T-cell (primary cell): ENCODE data around the gene VPS8. TPM values are rescaled to one million over a fixed set of nuclear protein-coding genes. Genes with fewer than 3 reads are reported as not detected.

ENCODE experiments used
- ATAC-seq, 4 experiments: fragments of 200-7000 bp in 3 of 4; fragments of 150-1000 bp in 1 of 4; cut with Tn5 transposase; replicated peaks in 1 of 4; 1 replicate in 3 of 4; 2 replicates in 1 of 4; pipeline ENCODE4 v1.10.0; 2021; ENCODE audit warnings: moderate library complexity in 3 of 4, mild to moderate bottlenecking in 2 of 4, moderate number of reproducible peaks in 1 of 4
- CTCF ChIA-PET, 2 donors: fragments of 300-600 bp; sonication (Branson Sonifier 250); formaldehyde crosslinking; loops; one replicate each; lab custom pipeline; 2022; ENCODE audit warnings: antibody characterized with exemption in 2 of 2; lab: Charles Lee
- POLR2A ChIA-PET, 2 donors: fragments of 300-600 bp; sonication (Branson Sonifier 250); formaldehyde crosslinking; loops; one replicate each; lab custom pipeline; 2022; ENCODE audit warnings: antibody characterized with exemption in 2 of 2; lab: Charles Lee
- DNase-seq, 35 experiments: peaks; one replicate each; pipeline versions ENCODE4 v3.0.0 to v3.0.0-alpha.2; 2013 to 2023
- H3K27ac ChIP-seq: one replicate; pipeline ENCODE4 v1.5.1; 2013; ENCODE audit warnings: low read length
- H3K27me3 ChIP-seq, 2 experiments: replicated peaks in 1 of 2; 1 replicate in 1 of 2; 2 replicates in 1 of 2; pipeline versions ENCODE4 v1.6.1 to v1.7.0; 2013; ENCODE audit warnings: low read length in 1 of 2, mixed read lengths in 1 of 2; ENCODE audit not compliant: control insufficient read depth in 2 of 2, insufficient read depth in 2 of 2; ENCODE audit errors: extremely low read depth in 1 of 2
- H3K36me3 ChIP-seq, 2 donors: 1 replicate in 1 of 2; 2 replicates in 1 of 2; pipeline versions ENCODE4 v1.6.1 to v1.7.0; 2013; ENCODE audit warnings: low read length in 1 of 2; ENCODE audit not compliant: control insufficient read depth in 2 of 2, insufficient read depth in 1 of 2; ENCODE audit errors: extremely low read depth in 1 of 2
- H3K4me1 ChIP-seq, 2 experiments: 1 replicate in 1 of 2; 2 replicates in 1 of 2; pipeline versions ENCODE4 v1.6.1 to v1.7.0; 2013; ENCODE audit warnings: low read length in 2 of 2, mixed read lengths in 1 of 2; ENCODE audit not compliant: insufficient read depth in 2 of 2, control insufficient read depth in 1 of 2; ENCODE audit errors: extremely low read depth in 1 of 2
- H3K4me3 ChIP-seq, 2 donors: 1 replicate in 1 of 2; 2 replicates in 1 of 2; pipeline versions ENCODE4 v1.5.1 to v1.7.0; 2013; ENCODE audit warnings: mild to moderate bottlenecking in 2 of 2, low read length in 1 of 2, moderate library complexity in 1 of 2; ENCODE audit not compliant: control insufficient read depth in 1 of 2; ENCODE audit errors: extremely low read depth in 1 of 2
- H3K9me3 ChIP-seq: 2 replicates; pipeline ENCODE4 v1.7.0; 2013
- H3K27ac Mint-ChIP-seq, 2 donors: one replicate each; pipeline ENCODE4 v1.8.0; 2020 to 2021; ENCODE audit warnings: mild to moderate bottlenecking in 2 of 2, mixed read lengths in 2 of 2
- H3K27me3 Mint-ChIP-seq, 2 donors: one replicate each; pipeline ENCODE4 v1.8.0; 2021 to 2022; ENCODE audit warnings: mixed read lengths in 2 of 2
- H3K36me3 Mint-ChIP-seq: one replicate; pipeline ENCODE4 v1.8.0; 2021; ENCODE audit warnings: mixed read lengths
- H3K4me1 Mint-ChIP-seq, 3 donors: one replicate each; pipeline ENCODE4 v1.8.0; 2020 to 2022; ENCODE audit warnings: mixed read lengths in 3 of 3, mild to moderate bottlenecking in 1 of 3
- H3K4me3 Mint-ChIP-seq, 3 donors: one replicate each; pipeline ENCODE4 v1.8.0; 2020 to 2022; ENCODE audit warnings: mild to moderate bottlenecking in 3 of 3, mixed read lengths in 3 of 3, moderate library complexity in 3 of 3
- H3K9me3 Mint-ChIP-seq, 3 donors: one replicate each; pipeline ENCODE4 v1.8.0; 2020 to 2022; ENCODE audit warnings: mixed read lengths in 3 of 3
- WGBS: methylation state at CpG from one replicate; pipeline ENCODE4 v1.1.5; 2013; ENCODE audit warnings: missing lambda C conversion rate; ENCODE audit not compliant: insufficient coverage; 5-methylcytosine and 5-hydroxymethylcytosine counted together
- total RNA-seq, 35 experiments: library from RNA in 6 of 35; stranded (reverse) in 6 of 35; fragments of 120-200 nt in 1 of 35; gene quantifications; one replicate each; pipeline versions ENCODE4 v1.2.1 to v1.2.4 and lab custom pipeline; 2013 to 2026

The VPS8 gene
- total RNA-seq, 5 donors from 2014 or later (not counting 1 experiment from before 2014, with no cell fraction given): 59.2 to 95.6 (median 71.0) TPM

DNA sequence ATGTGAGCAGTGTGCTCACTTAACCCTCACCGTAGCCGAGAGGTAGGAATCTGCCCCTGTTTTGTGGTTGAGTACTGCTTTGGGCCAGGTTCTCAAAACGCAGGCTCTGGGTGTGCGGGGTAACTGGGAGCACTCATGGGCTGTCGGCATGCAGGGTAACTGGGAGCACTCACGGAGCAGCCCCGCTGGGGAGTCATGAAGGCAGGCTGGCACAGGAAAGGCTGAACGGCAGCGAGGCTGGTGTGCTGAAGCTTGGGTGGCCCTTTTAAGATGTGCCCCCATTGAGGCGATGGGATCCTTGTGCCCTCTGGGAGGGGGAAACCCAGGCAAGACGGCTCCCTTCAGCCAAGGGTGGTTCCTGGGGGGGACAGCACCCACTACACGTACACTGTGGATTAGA lies 44.6 kb upstream of the VPS8 start:
- H3K4me1 Mint-ChIP-seq: peaks cover 0 to 2% (median 0%) of the 10 kb centered on the region in 3 donors
- ATAC-seq: no peak
- POLR2A ChIA-PET: no interaction called here
- Histone ChIP-seq H3K4me3 (no peak overlapping the region), H3K36me3 (no peaks in the 10 kb centered on the region), H3K27ac (no peak overlapping the region), H3K9me3 (no peaks in the 10 kb centered on the region), H3K4me1 (no peaks in the 10 kb centered on the region), H3K27me3 (peaks cover 0 to 34% of the 10 kb centered on the region in 2 experiments)
- peaks cover 15 to 19% of the 10 kb centered on the region in 2 donors for H3K27me3 Mint-ChIP-seq
- WGBS: 91% methylated on average over 10 of the region's 12 CpGs
- H3K4me3 Mint-ChIP-seq: no peak overlapping the region
- no peak for DNase-seq
- CTCF ChIA-PET: no interaction called here
- no peak overlapping the region for H3K27ac Mint-ChIP-seq
- H3K9me3 Mint-ChIP-seq: no peaks in the 10 kb centered on the region
- H3K36me3 Mint-ChIP-seq: no peaks in the 10 kb centered on the region

GRCh38 chr3:184769382-184770170 lies 42.4 kb upstream of the VPS8 start:
- peaks cover 13 to 15% of the 10 kb centered on the region in 2 donors for H3K27me3 Mint-ChIP-seq
- ChIA-PET CTCF (no interaction called here), POLR2A (no interaction called here)
- no peak overlapping the region for H3K27ac ChIP-seq
- no peak overlapping the region for H3K4me3 Mint-ChIP-seq
- H3K9me3 ChIP-seq: no peaks in the 10 kb centered on the region
- H3K27ac Mint-ChIP-seq: no peak overlapping the region
- H3K36me3 Mint-ChIP-seq: no peaks in the 10 kb centered on the region
- H3K4me3 ChIP-seq: no peak overlapping the region
- 86% methylated on average over 21 of the region's 26 CpGs for WGBS
- ATAC-seq: no peak
- H3K36me3 ChIP-seq: no peaks in the 10 kb centered on the region
- H3K4me1 ChIP-seq: no peaks in the 10 kb centered on the region
- H3K4me1 Mint-ChIP-seq: peaks cover 0 to 2% (median 0%) of the 10 kb centered on the region in 3 donors
- H3K9me3 Mint-ChIP-seq: no peaks in the 10 kb centered on the region
- peaks cover 0 to 42% of the 10 kb centered on the region in 2 experiments for H3K27me3 ChIP-seq
- no peak for DNase-seq

- no peaks in the 10 kb centered on the region for H3K9me3 ChIP-seq
- H3K36me3 ChIP-seq: no peaks in the 10 kb centered on the region
- 86% methylated on average over 12 of the region's 12 CpGs for WGBS
- Mint-ChIP-seq H3K9me3 (no peaks in the 10 kb centered on the region), H3K4me3 (no peak overlapping the region), H3K36me3 (no peaks in the 10 kb centered on the region), H3K27me3 (peaks cover 13 to 15% of the 10 kb centered on the region in 2 donors), H3K4me1 (peaks cover 0 to 2% (median 0%) of the 10 kb centered on the region in 3 donors), H3K27ac (no peak overlapping the region)
- DNase-seq (no peak), ATAC-seq (no peak)
- no peaks in the 10 kb centered on the region for H3K4me1 ChIP-seq
- POLR2A ChIA-PET: no interaction called here
- H3K27me3 ChIP-seq: peaks cover 0 to 42% of the 10 kb centered on the region in 2 experiments
- no peak overlapping the region for H3K4me3 ChIP-seq
- H3K27ac ChIP-seq: no peak overlapping the region
- CTCF ChIA-PET: interaction anchor here in 1 of 2 donors (0.8 kb wide), 1 partner anchor 210 kb away, joined by 3 read pairs; no protein-coding TSS in a partner anchor
Observed at GRCh38 chr3:184770541-184770940, 41.4 kb upstream of the VPS8 start.

DNA sequence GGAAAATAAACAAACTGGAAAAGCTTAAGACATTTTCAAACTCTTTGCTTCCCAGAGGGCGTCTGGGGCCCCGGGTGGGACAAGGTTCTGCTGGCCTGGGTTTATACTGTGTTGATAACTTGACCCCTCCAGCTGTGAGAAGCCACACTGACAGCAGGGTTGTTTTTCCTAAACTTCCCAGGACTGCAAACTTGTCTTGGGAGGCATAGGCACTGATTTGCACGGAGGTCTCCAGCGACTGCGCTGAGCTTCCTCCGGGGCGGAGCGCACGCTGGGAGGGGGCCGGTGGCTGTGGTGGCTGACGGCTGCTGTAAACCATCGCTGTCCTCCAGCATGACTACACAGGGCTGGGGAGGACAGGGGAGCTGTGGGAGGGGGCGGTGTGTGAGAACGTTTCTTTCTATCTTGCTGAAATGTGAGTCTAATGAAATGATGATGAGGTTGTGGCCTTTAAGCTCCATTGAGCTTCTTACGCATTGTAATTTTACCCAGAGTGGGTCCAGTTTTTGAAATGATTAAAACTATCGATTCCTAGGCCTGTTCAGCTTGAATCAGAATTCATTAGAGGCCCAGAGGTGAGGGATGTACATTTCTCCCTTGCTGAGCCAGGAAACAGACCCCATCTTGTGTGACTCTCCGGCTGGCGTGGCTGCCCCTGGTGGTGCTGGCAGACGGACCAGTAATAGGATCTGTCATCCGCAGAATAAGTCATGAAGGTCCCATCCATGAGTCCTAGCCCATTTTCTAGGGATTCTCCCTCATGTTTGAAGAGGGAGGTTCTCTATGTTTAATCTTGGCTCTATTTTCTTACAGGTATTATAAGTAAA lies 40.5 kb upstream of the VPS8 start:
- Mint-ChIP-seq H3K9me3 (no peaks in the 10 kb centered on the region), H3K4me1 (no peaks in the 10 kb centered on the region), H3K27me3 (peaks cover 11% of the 10 kb centered on the region in 2 donors), H3K27ac (no peak overlapping the region), H3K36me3 (no peaks in the 10 kb centered on the region), H3K4me3 (no peak overlapping the region)
- Histone ChIP-seq H3K36me3 (no peaks in the 10 kb centered on the region), H3K27me3 (peaks cover 0 to 39% of the 10 kb centered on the region in 2 experiments), H3K4me3 (no peak overlapping the region), H3K4me1 (no peaks in the 10 kb centered on the region), H3K27ac (no peak overlapping the region), H3K9me3 (no peaks in the 10 kb centered on the region)
- DNase-seq (no peak), ATAC-seq (no peak)
- POLR2A ChIA-PET: interaction anchor here in 1 of 2 donors (0.6 kb wide), 1 partner anchor 824 kb away, joined by 5 read pairs; no protein-coding TSS in a partner anchor
- CTCF ChIA-PET: interaction anchor here in 1 of 2 donors (0.8 kb wide), 1 partner anchor 210 kb away, joined by 3 read pairs; no protein-coding TSS in a partner anchor
- WGBS: 90% methylated on average over 15 of the region's 20 CpGs

DNA sequence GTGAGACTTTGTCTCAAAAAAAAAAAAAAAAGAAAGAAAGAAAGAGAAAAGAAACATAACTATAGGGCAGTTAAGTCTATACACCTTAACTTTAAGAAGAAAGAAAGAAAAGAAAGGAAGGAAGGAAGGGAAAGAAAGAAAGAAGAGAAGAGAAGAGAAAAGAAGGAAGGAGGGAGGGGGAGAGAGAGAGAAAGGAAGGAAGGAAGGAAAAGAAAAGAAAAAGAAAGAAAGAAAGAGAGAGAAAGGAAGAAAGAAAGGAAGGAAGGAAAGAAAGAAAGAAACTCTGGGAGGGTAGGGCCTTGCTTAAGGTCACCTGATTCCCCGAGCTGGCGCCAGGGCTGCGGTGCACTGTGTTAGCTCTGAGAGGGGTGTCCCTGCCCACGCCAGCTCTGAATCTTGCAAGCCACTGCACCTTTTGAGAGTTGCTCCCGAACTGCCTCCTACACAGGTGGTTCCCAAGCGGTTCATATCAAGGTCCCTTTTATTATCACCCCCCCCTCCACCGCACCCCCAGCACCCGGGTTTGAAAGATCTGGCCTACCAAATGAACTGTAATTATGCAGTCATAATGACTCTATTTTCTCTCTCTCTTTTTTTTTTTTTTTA lies 39.2 kb upstream of the VPS8 start:
- no peak overlapping the region for H3K4me3 ChIP-seq
- CTCF ChIA-PET: interaction anchor here in 1 of 2 donors (1.1 kb wide), 1 partner anchor 211 kb away, joined by 4 read pairs; the partner anchor contains the start of gene EPHB3
- peaks cover 0 to 4% of the 10 kb centered on the region in 2 experiments for H3K4me1 ChIP-seq
- H3K9me3 ChIP-seq: no peaks in the 10 kb centered on the region
- POLR2A ChIA-PET: interaction anchor here in 1 of 2 donors (0.6 kb wide), 1 partner anchor 109 kb away, joined by 3 read pairs; no protein-coding TSS in a partner anchor
- Mint-ChIP-seq H3K4me1 (peaks cover 0 to 3% (median 0%) of the 10 kb centered on the region in 3 donors), H3K27me3 (peaks cover 1 to 13% of the 10 kb centered on the region in 2 donors), H3K9me3 (no peaks in the 10 kb centered on the region), H3K36me3 (no peaks in the 10 kb centered on the region), H3K4me3 (no peak overlapping the region), H3K27ac (no peak overlapping the region)
- DNase-seq: no peak
- ATAC-seq: no peak
- peaks cover 0 to 43% of the 10 kb centered on the region in 2 experiments for H3K27me3 ChIP-seq
- H3K27ac ChIP-seq: no peak overlapping the region
- no peaks in the 10 kb centered on the region for H3K36me3 ChIP-seq
- WGBS: 20% methylated on average over 1 of the region's 8 CpGs
